Central memory CD8-positive, alpha-beta T cell (primary cell): ENCODE measurements around the gene RPS6KA5.
"Not testable (repeated sequence)": the region's sequence is repeated elsewhere in the genome, so short reads cannot be mapped to it uniquely, and the experiment has no call there.

Experiments used
- ATAC-seq: fragments of 150-1000 bp; cut with Tn5 transposase; replicated peaks from 2 replicates; pipeline ENCODE4 v1.10.0; 2022; ENCODE audit warnings: mild to moderate bottlenecking, moderate FRiP score, moderate number of reproducible peaks; ENCODE audit not compliant: poor library complexity, severe bottlenecking; ENCODE audit errors: extremely low read depth
- DNase-seq, 2 donors: peaks; one replicate each; pipeline ENCODE4 v3.0.0; 2021; ENCODE audit warnings: low spot score in 2 of 2
- H3K27ac Mint-ChIP-seq: one replicate; pipeline ENCODE4 v1.8.0; 2022; ENCODE audit warnings: low read depth, mild to moderate bottlenecking, moderate library complexity, mixed read lengths
- H3K27me3 Mint-ChIP-seq: one replicate; pipeline ENCODE4 v1.8.0; 2022; ENCODE audit warnings: mixed read lengths
- H3K36me3 Mint-ChIP-seq: one replicate; pipeline ENCODE4 v1.8.0; 2022; ENCODE audit warnings: mild to moderate bottlenecking, moderate library complexity, mixed read lengths; ENCODE audit not compliant: insufficient read depth
- H3K4me1 Mint-ChIP-seq: one replicate; pipeline ENCODE4 v1.8.0; 2022; ENCODE audit warnings: mixed read lengths
- H3K4me3 Mint-ChIP-seq: one replicate; pipeline ENCODE4 v1.8.0; 2022; ENCODE audit warnings: mild to moderate bottlenecking, moderate library complexity, mixed read lengths
- H3K9me3 Mint-ChIP-seq: one replicate; pipeline ENCODE4 v1.8.0; 2022; ENCODE audit warnings: mixed read lengths

RPS6KA5 gene

GRCh38 chr14:91036741-91037469, 23.5 kb downstream of the RPS6KA5 start:
- DNase-seq (no peak), ATAC-seq (no peak)
- Mint-ChIP-seq H3K27ac (peak overlapping the region; percentile 67), H3K4me1 (peaks cover 70% of the 10 kb centered on the region), H3K36me3 (peaks cover 14% of the 10 kb centered on the region), H3K4me3 (no peak overlapping the region), H3K9me3 (no peaks in the 10 kb centered on the region), H3K27me3 (no peaks in the 10 kb centered on the region)

- ATAC-seq: no peak
- peaks cover 76% of the 10 kb centered on the region for H3K4me1 Mint-ChIP-seq
- DNase-seq: no peak
- no peak overlapping the region for H3K4me3 Mint-ChIP-seq
- no peaks in the 10 kb centered on the region for H3K27me3 Mint-ChIP-seq
- no peaks in the 10 kb centered on the region for H3K9me3 Mint-ChIP-seq
- H3K27ac Mint-ChIP-seq: peak overlapping the region; percentile 67
- H3K36me3 Mint-ChIP-seq: peaks cover 14% of the 10 kb centered on the region
Measured at GRCh38 chr14:91035855-91036254, 24.6 kb downstream of the RPS6KA5 start.

DNA sequence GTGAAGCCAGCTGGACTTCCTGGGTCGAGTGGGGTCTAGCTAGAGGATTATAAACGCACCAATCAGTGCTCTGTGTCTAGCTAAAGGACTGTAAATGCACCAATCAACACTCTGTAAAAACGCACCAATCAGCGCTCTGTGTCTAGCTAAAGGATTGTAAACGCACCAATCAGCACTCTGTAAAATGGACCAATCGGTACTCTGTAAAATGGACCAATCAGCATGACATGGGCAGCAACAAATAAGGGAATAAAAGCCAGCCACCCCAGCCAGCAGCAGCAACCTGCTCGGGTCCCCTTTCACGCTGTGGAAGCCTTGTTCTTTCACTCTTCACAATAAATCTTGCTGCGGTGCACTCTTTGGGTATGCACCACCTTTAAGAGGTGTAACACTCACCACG, 26.1 kb downstream of the RPS6KA5 start:
- not testable (repeated sequence) for H3K27ac Mint-ChIP-seq, ATAC-seq, H3K27me3 Mint-ChIP-seq, H3K9me3 Mint-ChIP-seq, DNase-seq, H3K4me3 Mint-ChIP-seq
- Mint-ChIP-seq H3K4me1 (peaks cover 78% of the 10 kb centered on the region), H3K36me3 (peaks cover 10% of the 10 kb centered on the region)

DNA sequence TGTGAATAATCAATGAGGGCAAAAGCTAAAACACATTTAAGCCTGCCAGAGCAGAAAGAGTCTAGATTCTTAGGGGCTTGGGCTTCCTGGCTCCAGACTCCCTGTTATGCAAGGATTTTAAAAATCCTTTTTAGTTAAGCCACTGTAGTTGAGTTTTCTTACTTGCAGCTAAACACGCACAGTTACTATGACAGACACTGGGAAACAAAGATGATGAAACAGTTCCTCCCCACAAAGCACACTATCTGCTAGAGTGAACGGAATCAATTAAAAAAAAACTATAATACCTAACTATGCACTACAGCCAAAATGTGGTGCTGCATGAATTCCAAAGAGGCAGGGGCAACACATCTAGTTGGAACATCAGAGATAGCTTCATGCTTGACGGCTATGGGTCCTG, 28.2 kb downstream of the RPS6KA5 start:
- H3K27me3 Mint-ChIP-seq: no peaks in the 10 kb centered on the region
- DNase-seq: no peak
- H3K36me3 Mint-ChIP-seq: peaks cover 12% of the 10 kb centered on the region
- ATAC-seq: no peak
- H3K27ac Mint-ChIP-seq: no peak overlapping the region
- no peaks in the 10 kb centered on the region for H3K9me3 Mint-ChIP-seq
- H3K4me1 Mint-ChIP-seq: peaks cover 59% of the 10 kb centered on the region
- no peak overlapping the region for H3K4me3 Mint-ChIP-seq

DNA sequence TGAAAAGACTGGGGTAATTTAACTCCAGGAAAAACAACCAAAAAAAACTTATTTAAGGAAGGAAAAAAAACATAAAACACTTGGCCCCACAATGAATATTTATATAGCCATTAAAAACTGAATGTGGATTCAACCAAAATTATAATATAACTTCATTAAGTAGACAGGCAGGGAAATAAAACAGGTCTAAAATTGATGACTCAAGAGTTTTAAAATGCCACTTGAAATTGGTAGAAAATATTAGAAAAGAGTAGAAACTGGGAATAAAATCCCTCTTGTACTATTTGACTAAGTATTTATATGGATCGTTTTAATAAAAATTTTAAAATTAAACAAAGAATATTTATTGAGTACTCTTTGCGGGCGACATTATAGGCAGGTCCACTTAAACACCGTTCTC, 28.8 kb downstream of the RPS6KA5 start:
- Mint-ChIP-seq H3K4me1 (peaks cover 57% of the 10 kb centered on the region), H3K27me3 (no peaks in the 10 kb centered on the region), H3K36me3 (peaks cover 10% of the 10 kb centered on the region), H3K4me3 (no peak overlapping the region), H3K27ac (no peak overlapping the region), H3K9me3 (no peaks in the 10 kb centered on the region)
- ATAC-seq: no peak
- no peak for DNase-seq

DNA sequence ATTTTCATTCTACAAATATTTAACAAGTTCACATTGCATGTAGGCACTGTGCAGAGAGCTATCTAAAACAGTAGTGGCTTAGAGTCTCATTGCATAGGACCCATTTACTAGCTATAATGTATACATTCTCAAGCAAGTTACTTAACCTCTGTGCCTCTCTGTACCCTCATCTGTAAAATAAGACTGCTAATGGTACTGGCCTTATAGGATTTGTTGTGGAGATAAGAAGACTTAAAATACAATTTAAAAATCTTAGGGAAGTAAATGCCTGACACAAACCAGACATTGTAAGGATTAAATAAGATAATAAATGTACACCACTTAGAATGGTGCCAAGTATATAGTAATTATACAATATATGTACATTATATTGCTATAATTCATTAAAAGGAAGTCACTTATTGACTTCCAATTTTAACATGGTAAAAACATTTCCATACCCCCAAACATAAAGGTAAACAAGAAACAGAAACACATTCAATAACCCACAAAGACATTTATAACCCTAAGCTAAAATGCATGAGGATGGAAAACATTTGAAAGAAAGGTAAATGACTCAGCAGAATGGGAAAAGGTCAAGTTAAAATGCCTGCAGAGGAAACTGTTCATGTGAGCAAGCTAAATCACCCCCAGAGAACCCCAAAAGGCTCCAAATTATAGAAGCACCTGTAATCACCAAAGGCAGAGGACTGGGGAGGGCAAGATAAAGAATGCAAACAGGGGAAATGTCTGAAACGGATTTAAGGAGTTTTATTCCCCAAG, 30.8 kb downstream of the RPS6KA5 start:
- no peak for ATAC-seq
- no peak overlapping the region for H3K27ac Mint-ChIP-seq
- H3K27me3 Mint-ChIP-seq: no peaks in the 10 kb centered on the region
- peaks cover 6% of the 10 kb centered on the region for H3K36me3 Mint-ChIP-seq
- H3K4me3 Mint-ChIP-seq: no peak overlapping the region
- no peaks in the 10 kb centered on the region for H3K9me3 Mint-ChIP-seq
- DNase-seq: no peak
- H3K4me1 Mint-ChIP-seq: peaks cover 42% of the 10 kb centered on the region

- DNase-seq (no peak), ATAC-seq (no peak)
- Mint-ChIP-seq H3K4me1 (peaks cover 47% of the 10 kb centered on the region), H3K36me3 (peaks cover 5% of the 10 kb centered on the region), H3K4me3 (no peak overlapping the region), H3K9me3 (no peaks in the 10 kb centered on the region), H3K27me3 (no peaks in the 10 kb centered on the region), H3K27ac (no peak overlapping the region)
Measured at GRCh38 chr14:91027561-91027960, 32.9 kb downstream of the RPS6KA5 start.

DNA sequence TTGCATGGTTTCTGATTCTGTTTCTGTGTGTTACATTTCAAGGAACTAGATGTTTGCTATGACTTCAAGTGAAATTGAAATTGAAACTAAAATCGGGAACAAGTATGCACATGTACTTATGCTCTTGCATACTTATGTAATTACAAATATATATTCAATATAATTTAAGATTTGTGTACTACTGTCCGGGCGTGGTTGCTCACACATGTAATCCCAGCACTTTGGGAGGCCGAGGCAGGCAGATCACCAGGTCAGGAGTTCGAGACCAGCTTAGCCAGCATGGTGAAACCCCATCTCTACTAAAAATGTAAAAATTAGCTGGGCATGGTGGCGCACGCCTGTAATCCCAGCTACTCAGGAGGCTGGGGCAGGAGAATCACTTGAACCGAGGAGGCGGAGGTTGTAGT, 37.8 kb downstream of the RPS6KA5 start:
- not testable (repeated sequence) for H3K9me3 Mint-ChIP-seq, H3K27me3 Mint-ChIP-seq, DNase-seq, H3K36me3 Mint-ChIP-seq
- peaks cover 44% of the 10 kb centered on the region for H3K4me1 Mint-ChIP-seq
- peak overlapping the region; percentile 83 for H3K27ac Mint-ChIP-seq
- ATAC-seq: peak; percentile 61
- H3K4me3 Mint-ChIP-seq: peak overlapping the region; percentile 74

DNA sequence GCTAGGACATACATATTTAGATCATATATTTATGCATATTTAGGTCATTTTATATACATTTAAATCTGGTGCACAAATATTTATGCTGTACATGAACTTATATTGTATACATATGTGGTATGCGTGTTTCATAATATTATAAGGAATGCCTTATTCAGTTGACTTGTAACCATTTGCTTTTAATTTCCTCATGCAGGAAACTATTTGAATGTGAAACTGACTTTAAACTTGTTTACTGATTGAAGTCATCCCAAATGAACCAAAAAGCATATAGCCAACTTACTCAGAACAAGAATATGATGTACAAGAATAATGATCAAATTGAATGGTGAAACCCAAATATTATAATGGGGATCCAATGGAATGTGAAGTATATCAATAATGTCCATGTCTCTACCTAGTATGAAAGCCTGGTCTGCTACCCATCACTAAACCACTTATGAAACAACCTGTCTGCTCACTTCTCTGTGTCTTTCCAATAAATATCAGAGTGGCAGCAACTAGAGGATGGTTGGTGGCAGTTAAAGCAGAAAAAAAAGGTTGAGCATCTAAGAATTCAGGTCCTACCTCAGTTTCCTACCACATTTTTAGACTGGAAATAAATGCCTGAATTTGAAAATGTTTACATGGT, 38.3 kb downstream of the RPS6KA5 start:
- Mint-ChIP-seq H3K4me3 (peak overlapping the region; percentile 74), H3K9me3 (no peaks in the 10 kb centered on the region), H3K4me1 (peaks cover 44% of the 10 kb centered on the region), H3K36me3 (peaks cover 5% of the 10 kb centered on the region), H3K27ac (peak overlapping the region; percentile 83), H3K27me3 (no peaks in the 10 kb centered on the region)
- DNase-seq (no peak), ATAC-seq (no peak)

- Mint-ChIP-seq H3K4me1 (peaks cover 43% of the 10 kb centered on the region), H3K27me3 (no peaks in the 10 kb centered on the region), H3K9me3 (no peaks in the 10 kb centered on the region), H3K36me3 (peaks cover 5% of the 10 kb centered on the region), H3K4me3 (no peak overlapping the region), H3K27ac (no peak overlapping the region)
- ATAC-seq (no peak), DNase-seq (no peak)
Measured at GRCh38 chr14:91021115-91021514, 39.3 kb downstream of the RPS6KA5 start.

DNA sequence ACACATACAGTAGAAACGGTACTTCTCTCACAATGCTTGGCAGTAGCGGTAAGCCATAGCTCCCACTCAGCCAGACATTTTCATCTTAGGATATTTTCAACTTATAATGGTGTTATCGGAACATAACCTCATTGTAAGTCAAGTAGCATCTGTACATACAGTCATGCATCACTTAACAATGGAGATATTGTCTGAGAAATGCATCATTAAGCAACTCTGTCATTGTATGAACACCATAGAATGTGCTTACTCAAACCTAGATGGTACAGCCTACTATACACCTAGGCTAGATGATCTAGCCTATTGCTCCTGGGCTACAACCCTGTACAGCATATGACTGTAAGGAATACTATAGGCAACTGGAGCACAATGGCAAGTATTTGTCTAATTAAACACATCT, 40.8 kb downstream of the RPS6KA5 start:
- no peak for DNase-seq
- Mint-ChIP-seq H3K4me1 (peaks cover 50% of the 10 kb centered on the region), H3K27me3 (no peaks in the 10 kb centered on the region), H3K36me3 (peaks cover 5% of the 10 kb centered on the region), H3K27ac (no peak overlapping the region), H3K4me3 (no peak overlapping the region), H3K9me3 (no peaks in the 10 kb centered on the region)
- ATAC-seq: no peak

GRCh38 chr14:91018481-91018880, 42.0 kb downstream of the RPS6KA5 start:
- H3K36me3 Mint-ChIP-seq: peaks cover 5% of the 10 kb centered on the region
- ATAC-seq (no peak), DNase-seq (no peak)
- peaks cover 40% of the 10 kb centered on the region for H3K4me1 Mint-ChIP-seq
- no peaks in the 10 kb centered on the region for H3K9me3 Mint-ChIP-seq
- no peaks in the 10 kb centered on the region for H3K27me3 Mint-ChIP-seq
- no peak overlapping the region for H3K4me3 Mint-ChIP-seq
- H3K27ac Mint-ChIP-seq: no peak overlapping the region
